NCI-H2227 treated with DMSO at 0.1 percent for 48 hours (cell line): ENCODE results near the gene RGS7.
"Not testable (repeated sequence)": the region's sequence is repeated elsewhere in the genome, so short reads cannot be mapped to it uniquely, and the experiment has no call there.

Experiments
- DNase-seq: peaks from one replicate; lab custom pipeline; 2025; lab: John Stamatoyannopoulos, UW

The RGS7 gene

GRCh38 chr1:241331328-241332036 lies 25.5 kb downstream of the RGS7 start:
- no peak for DNase-seq

GRCh38 chr1:241330619-241331327 lies 26.2 kb downstream of the RGS7 start:
- no peak for DNase-seq

- DNase-seq = no peak
These were observed 31.5 kb downstream of the RGS7 start for GRCh38 chr1:241325456-241325855.

GRCh38 chr1:241323514-241324195 lies 33.4 kb downstream of the RGS7 start:
- DNase-seq = no peak

GRCh38 chr1:241317676-241318075 lies 39.3 kb downstream of the RGS7 start:
- DNase-seq = no peak

GRCh38 chr1:241316372-241316771 lies 40.6 kb downstream of the RGS7 start:
- no peak for DNase-seq

GRCh38 chr1:241311056-241311746 lies 45.8 kb downstream of the RGS7 start:
- no peak for DNase-seq

GRCh38 chr1:241310451-241310850 lies 46.6 kb downstream of the RGS7 start:
- DNase-seq = no peak

GRCh38 chr1:241309651-241310050 lies 47.4 kb downstream of the RGS7 start:
- no peak for DNase-seq

GRCh38 chr1:241308471-241308870 lies 48.5 kb downstream of the RGS7 start:
- DNase-seq = no peak

- DNase-seq = no peak
These were observed 49.0 kb downstream of the RGS7 start for GRCh38 chr1:241308011-241308410.

GRCh38 chr1:241306125-241306790 lies 50.7 kb downstream of the RGS7 start:
- no peak for DNase-seq

GRCh38 chr1:241302024-241302423 lies 55.0 kb downstream of the RGS7 start:
- not testable (repeated sequence) for DNase-seq

- DNase-seq = no peak
These were observed 57.7 kb downstream of the RGS7 start for GRCh38 chr1:241299347-241299746.

GRCh38 chr1:241292973-241293372 lies 64.0 kb downstream of the RGS7 start:
- DNase-seq = no peak

GRCh38 chr1:241291548-241291947 lies 65.5 kb downstream of the RGS7 start:
- DNase-seq = not testable (repeated sequence)

- DNase-seq = no peak
These were observed 70.5 kb downstream of the RGS7 start for GRCh38 chr1:241286486-241286885.

- DNase-seq = no peak
These were observed 80.6 kb downstream of the RGS7 start for GRCh38 chr1:241276391-241276790.

GRCh38 chr1:241275981-241276380 lies 81.0 kb downstream of the RGS7 start:
- no peak for DNase-seq

- no peak for DNase-seq
These were observed 81.8 kb downstream of the RGS7 start for GRCh38 chr1:241275226-241275625.

GRCh38 chr1:241274693-241275092 lies 82.3 kb downstream of the RGS7 start:
- no peak for DNase-seq

GRCh38 chr1:241272828-241273227 lies 84.2 kb downstream of the RGS7 start:
- DNase-seq = no peak
